Heart right ventricle (tissue), 16 donors: ENCODE data around the gene ZNF385B. TPM values are rescaled to one million over a fixed set of nuclear protein-coding genes. Genes with fewer than 3 reads are reported as not detected.

Source experiments
- ATAC-seq, 8 donors: fragments of 200-7000 bp; cut with Tn5 transposase; one replicate each; pipeline ENCODE4 v1.9.1; 2020; ENCODE audit warnings: mild to moderate bottlenecking in 8 of 8, moderate library complexity in 8 of 8, moderate number of reproducible peaks in 1 of 8
- DNase-seq, 2 donors: peaks; one replicate each; pipeline ENCODE4 v3.0.0-alpha.2; 2020
- H3K27ac ChIP-seq, 10 donors: fragments of 200-600 bp; sonication (generic) in 2 of 10; one replicate each; pipeline versions ENCODE4 v1.5.0 to v1.8.0; 2020 to 2022; ENCODE audit warnings: mild to moderate bottlenecking in 3 of 10
- H3K27me3 ChIP-seq, 7 donors: fragments of 200-600 bp; one replicate each; pipeline ENCODE4 v1.8.0; 2021 to 2022; ENCODE audit warnings: mild to moderate bottlenecking in 2 of 7
- H3K36me3 ChIP-seq, 9 donors: fragments of 200-600 bp; sonication (generic) in 1 of 9; one replicate each; pipeline versions ENCODE4 v1.5.0 to v1.8.0; 2020 to 2022; ENCODE audit warnings: mild to moderate bottlenecking in 2 of 9
- H3K4me1 ChIP-seq, 9 donors: fragments of 200-600 bp; sonication (generic) in 1 of 9; one replicate each; pipeline versions ENCODE4 v1.5.0 to v1.8.0; 2020 to 2022; ENCODE audit warnings: mild to moderate bottlenecking in 4 of 9
- H3K4me3 ChIP-seq, 10 donors: fragments of 200-600 bp; sonication (generic) in 2 of 10; one replicate each; pipeline versions ENCODE4 v1.5.0 to v1.8.0; 2020 to 2022; ENCODE audit warnings: mild to moderate bottlenecking in 7 of 10, moderate library complexity in 2 of 10
- H3K9me3 ChIP-seq, 11 donors: fragments of 200-600 bp in 10 of 11; sonication (generic) in 2 of 11; one replicate each; pipeline versions ENCODE4 v1.5.0 to v1.8.0; 2013 to 2022; ENCODE audit warnings: mild to moderate bottlenecking in 2 of 11, control low read depth in 1 of 11, moderate library complexity in 1 of 11
- CTCF ChIP-seq, 9 donors: fragments of 200-600 bp; sonication (generic) in 2 of 9; IDR thresholded peaks; one replicate each; pipeline versions ENCODE4 v1.5.0 to v1.8.0; 2021 to 2022; ENCODE audit warnings: antibody characterized with exemption in 9 of 9, mild to moderate bottlenecking in 5 of 9, moderate library complexity in 1 of 9
- WGBS, 2 donors: extraction: QIAGEN DNeasy Blood & Tissue Kit; methylation state at CpG; one replicate each; pipeline ENCODE4 v1.1.7; 2013; ENCODE audit warnings: inconsistent platforms in 1 of 2; 5-methylcytosine and 5-hydroxymethylcytosine counted together
- intact Hi-C, 10 donors: fragments of 100-400 bp; cut with DNase I; formaldehyde crosslinking; loops; one replicate each; pipeline versions ENCODE4 v1.11.1 to v1.14.2; 2022
- polyA plus RNA-seq, 2 donors: library from polyadenylated mRNA; stranded (reverse); fragments of 200-250 nt; gene quantifications; one replicate each; pipeline ENCODE4 v1.2.3, GENCODE V29; 2013
- total RNA-seq, 10 donors: library from RNA; stranded (reverse); fragmentation: NEBNext Ultra II Directional in 3 of 10; extraction: Animal tissue kit (Norgen Biotek cat#: 25700) in 3 of 10; gene quantifications; one replicate each; pipeline versions ENCODE4 v1.2.1 to v1.2.4, GENCODE V29; 2021 to 2023
- donor health status: Arrhythmogenic right ventricular cardiomyopathy.
- donor health status: ischemic (EF 13 %, LVEDD 7.1; RV severe dilation, severe dysfunction).
- donor health status: healthy with polysubstance abuse.
- donor health status: DM: no; HTN: yes; CAD: no.
- donor health status: DM: no; HTN: no; CAD: no.
- donor health status: ischemic (EF 25% LVEDD 6.9; RV normal size, moderate dysfunction).
- donor health status: ischemic (EF 25% LVEDD 5.7; RV mildly dilated, moderate dysfunction).
- donor health status: healthy.
- donor health status: DM: yes; HTN: yes; CAD: no.
- donor health status: Ischemic cardiomyopathy.
- donor health status: ischemic (EF 35%, LVEDD 5.7; RV mildly dilated, moderate dysfunction).
- donor health status: nonischemic (EF 11% LVEDD 7.7; RV severe dilation, severe dysfunction).
- donor health status: DM: yes; HTN: yes; CAD: no.
- donor health status: PGD.
- donor health status: ischemic (EF 29% LVEDD 5.4; RV normal size, mild dysfunction).
- donor health status: nonischemic (EF 23%, LVEDD 6.1; RV moderate dilation, normal function).

Gene ZNF385B
- total and polyA plus RNA-seq, 12 donors = 0.19 to 19.7 (median 1.7) TPM

GRCh38 chr2:179899666-179900065 lies 38.3 kb upstream of the ZNF385B start:
- Histone ChIP-seq H3K9me3 (peaks cover 0 to 11% (median 0%) of the 10 kb centered on the region in 11 donors), H3K4me3 (no peak overlapping the region), H3K4me1 (no peaks in the 10 kb centered on the region), H3K27me3 (no peaks in the 10 kb centered on the region), H3K27ac (no peak overlapping the region), H3K36me3 (no peaks in the 10 kb centered on the region)
- intact Hi-C loops = no loop called here
- ATAC-seq = no peak
- no peak for TF ChIP-seq CTCF (IDR thresholded peaks at IDR 0.05)
- no peak for DNase-seq
- WGBS, 2 donors = 94 to 98% methylated on average over 1 of the region's 1 CpG

GRCh38 chr2:179898873-179899272 lies 37.5 kb upstream of the ZNF385B start:
- H3K4me1 ChIP-seq = no peaks in the 10 kb centered on the region
- no peaks in the 10 kb centered on the region for H3K27me3 ChIP-seq
- WGBS, 2 donors = 70 to 79% methylated on average over 4 of the region's 4 CpGs
- DNase-seq = no peak
- no peak for ATAC-seq
- H3K27ac ChIP-seq = no peak overlapping the region
- H3K9me3 ChIP-seq = peaks cover 0 to 8% (median 0%) of the 10 kb centered on the region in 11 donors
- peak in 2 of 9 donors; percentile 12 to 15 for TF ChIP-seq CTCF (IDR thresholded peaks at IDR 0.05)
- intact Hi-C loops = no loop called here
- no peaks in the 10 kb centered on the region for H3K36me3 ChIP-seq
- no peak overlapping the region for H3K4me3 ChIP-seq

GRCh38 chr2:179893616-179894015 lies 32.2 kb upstream of the ZNF385B start:
- Histone ChIP-seq H3K9me3 (peaks cover 0 to 17% (median 3%) of the 10 kb centered on the region in 11 donors), H3K27ac (no peak overlapping the region), H3K27me3 (no peaks in the 10 kb centered on the region), H3K4me3 (no peak overlapping the region), H3K36me3 (no peaks in the 10 kb centered on the region), H3K4me1 (no peaks in the 10 kb centered on the region)
- ATAC-seq (no peak), DNase-seq (no peak)
- WGBS, 2 donors = 84 to 88% methylated on average over 3 of the region's 3 CpGs
- no peak for TF ChIP-seq CTCF (IDR thresholded peaks at IDR 0.05)
- intact Hi-C loops = no loop called here

- WGBS, 2 donors = 83 to 87% methylated on average over 2 of the region's 2 CpGs
- no peak for TF ChIP-seq CTCF (IDR thresholded peaks at IDR 0.05)
- DNase-seq = no peak
- intact Hi-C loops = no loop called here
- Histone ChIP-seq H3K27ac (no peak overlapping the region), H3K36me3 (no peaks in the 10 kb centered on the region), H3K4me1 (no peaks in the 10 kb centered on the region), H3K9me3 (peaks cover 0 to 20% (median 6%) of the 10 kb centered on the region in 11 donors), H3K27me3 (no peaks in the 10 kb centered on the region), H3K4me3 (no peak overlapping the region)
- no peak for ATAC-seq
These were observed 29.8 kb upstream of the ZNF385B start for GRCh38 chr2:179891237-179891636.
